LNCAP (cell line): ENCODE results near the gene DPM2.

ENCODE experiments used
- TF ChIP-seq, protein P1 (sequence below): fragments of 450-650 bp; IDR thresholded peaks from 2 replicates; pipeline ENCODE4 v1.5.1; 2017; ENCODE audit warnings: mild to moderate bottlenecking

The DPM2 gene

DNA sequence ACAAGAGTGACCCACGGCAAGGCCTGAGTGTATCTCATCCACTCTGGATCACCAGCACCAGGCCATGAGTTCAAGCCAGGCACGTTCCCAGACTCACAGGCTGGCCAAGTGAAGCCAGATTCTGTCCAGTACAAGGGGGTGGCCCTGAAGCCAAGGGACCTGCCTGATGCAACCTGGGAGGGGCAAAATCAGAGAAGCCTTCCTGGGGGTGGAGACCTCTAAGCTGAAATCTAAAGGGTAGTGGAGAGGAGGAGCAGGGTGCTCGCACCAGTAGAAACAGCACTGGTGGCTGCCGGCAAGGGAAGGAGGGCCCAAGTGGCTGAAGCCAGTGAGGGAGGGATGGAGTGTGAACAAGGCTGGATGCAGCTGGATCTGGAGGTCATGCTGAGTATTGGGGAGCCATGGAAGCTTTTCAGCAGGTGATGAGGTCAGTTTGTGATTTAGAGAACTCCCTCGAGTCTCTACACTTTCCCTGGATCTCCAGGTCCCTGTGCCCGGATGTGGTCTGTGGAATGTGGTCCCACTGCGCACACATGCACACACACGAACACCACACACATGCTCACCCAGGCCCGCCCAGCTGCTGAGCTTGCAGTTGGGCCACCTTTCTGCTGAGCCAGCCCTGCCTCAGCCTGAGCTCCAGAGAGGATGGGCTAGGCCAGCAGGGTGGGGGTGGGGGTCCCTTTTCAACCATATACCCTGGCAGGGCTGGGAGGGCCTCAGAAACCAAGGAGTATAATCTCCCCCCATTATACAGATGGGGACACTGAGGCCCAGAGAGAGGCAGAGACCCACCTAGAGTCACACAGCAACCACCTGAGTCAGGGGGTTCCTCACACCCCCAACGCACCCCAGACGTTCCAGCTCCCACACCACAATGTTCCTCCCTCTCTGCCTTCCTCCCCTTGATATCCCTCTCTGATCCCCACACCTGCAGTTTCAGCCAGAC, 8.7 kb downstream of the DPM2 start:
- TF ChIP-seq, protein P1, sequence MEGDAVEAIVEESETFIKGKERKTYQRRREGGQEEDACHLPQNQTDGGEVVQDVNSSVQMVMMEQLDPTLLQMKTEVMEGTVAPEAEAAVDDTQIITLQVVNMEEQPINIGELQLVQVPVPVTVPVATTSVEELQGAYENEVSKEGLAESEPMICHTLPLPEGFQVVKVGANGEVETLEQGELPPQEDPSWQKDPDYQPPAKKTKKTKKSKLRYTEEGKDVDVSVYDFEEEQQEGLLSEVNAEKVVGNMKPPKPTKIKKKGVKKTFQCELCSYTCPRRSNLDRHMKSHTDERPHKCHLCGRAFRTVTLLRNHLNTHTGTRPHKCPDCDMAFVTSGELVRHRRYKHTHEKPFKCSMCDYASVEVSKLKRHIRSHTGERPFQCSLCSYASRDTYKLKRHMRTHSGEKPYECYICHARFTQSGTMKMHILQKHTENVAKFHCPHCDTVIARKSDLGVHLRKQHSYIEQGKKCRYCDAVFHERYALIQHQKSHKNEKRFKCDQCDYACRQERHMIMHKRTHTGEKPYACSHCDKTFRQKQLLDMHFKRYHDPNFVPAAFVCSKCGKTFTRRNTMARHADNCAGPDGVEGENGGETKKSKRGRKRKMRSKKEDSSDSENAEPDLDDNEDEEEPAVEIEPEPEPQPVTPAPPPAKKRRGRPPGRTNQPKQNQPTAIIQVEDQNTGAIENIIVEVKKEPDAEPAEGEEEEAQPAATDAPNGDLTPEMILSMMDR: no peak

DNA sequence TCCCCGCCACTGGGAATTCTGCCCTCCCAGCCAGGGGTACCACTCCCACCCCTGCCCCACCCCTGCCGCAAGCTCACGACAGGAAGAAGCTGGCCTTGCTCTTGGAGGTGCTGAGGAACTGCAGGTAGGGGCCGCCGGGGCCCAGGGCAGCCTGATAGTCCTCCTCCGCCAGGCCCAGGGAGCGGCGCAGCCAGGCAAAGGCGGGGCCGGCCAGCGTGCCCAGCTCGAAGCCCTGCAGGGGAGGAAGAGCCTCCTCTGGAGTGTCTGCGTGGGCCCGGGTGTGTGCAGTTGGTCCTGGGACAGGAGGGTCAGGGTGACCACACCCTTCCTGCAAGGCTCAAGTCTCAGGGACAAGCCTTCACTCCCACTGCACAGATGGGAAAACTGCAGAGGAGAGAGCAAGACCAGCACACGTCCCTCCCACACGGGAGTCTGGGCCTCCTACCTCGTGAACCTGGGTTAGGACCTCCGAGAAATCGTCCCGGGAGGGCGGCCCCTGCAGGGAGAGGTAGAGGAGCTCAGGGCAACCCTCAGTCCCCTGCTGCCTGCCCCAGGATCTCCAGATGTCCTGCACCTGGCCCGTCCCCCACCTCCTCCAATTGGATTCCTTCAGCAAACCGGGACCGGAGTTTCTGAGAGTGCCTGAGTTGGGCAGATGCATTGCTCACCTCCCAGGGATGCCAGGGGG, 9.5 kb downstream of the DPM2 start:
- TF ChIP-seq, protein P1: no peak

DNA sequence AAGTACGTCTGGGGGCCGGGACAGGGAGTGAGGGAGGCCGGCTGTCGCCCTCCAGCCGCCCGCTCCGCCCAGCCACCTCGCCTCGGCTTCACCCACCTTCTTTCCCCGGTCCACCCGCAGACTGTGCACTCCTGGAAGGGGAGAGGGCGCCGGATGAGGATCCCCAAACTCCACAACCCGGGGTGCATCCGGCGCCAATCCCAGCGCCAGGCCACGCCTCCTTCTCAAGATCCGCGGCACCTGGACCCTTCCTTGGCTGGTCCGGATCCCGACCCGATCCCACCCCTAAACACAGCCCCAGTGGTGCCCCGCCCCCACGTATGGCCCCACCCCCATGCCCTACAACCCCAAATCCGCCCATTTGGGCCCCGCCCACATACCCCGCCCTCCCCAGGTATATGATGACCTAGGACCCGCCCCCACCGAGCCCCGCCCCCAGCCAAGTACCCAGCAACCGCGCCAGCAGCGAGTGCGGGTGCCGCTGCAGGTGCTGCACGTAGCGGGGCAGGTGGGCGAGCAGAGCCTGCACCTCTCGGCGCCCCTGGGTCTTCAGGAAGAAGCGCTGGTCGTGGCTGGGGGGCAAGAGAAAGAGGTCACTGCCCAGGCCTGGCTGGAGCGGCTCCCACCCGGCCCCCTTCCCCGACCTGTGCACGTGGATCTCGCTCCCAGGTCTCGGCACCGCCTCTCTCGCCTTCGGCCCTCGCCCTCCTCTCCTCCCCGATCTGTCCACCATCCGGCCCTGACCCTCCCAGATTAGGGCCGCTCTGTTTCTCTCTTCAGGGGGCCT, 10.3 kb downstream of the DPM2 start:
- TF ChIP-seq, protein P1: no peak

DNA sequence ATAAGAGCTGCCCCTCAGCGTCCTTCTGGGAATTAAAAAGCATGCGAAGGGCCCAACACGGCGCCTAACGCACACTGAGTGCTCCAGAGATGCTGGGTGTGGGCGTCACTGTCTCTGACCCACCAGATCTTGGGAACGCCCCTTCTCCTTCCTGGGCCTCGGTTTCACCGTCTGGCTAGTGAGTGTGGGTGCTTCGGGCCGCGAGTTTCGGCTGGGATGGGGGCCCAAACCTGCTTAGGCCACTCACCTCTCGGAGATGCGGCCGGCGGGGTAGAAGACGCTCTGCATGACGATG, 10.8 kb downstream of the DPM2 start:
- TF ChIP-seq, protein P1: no peak

DNA sequence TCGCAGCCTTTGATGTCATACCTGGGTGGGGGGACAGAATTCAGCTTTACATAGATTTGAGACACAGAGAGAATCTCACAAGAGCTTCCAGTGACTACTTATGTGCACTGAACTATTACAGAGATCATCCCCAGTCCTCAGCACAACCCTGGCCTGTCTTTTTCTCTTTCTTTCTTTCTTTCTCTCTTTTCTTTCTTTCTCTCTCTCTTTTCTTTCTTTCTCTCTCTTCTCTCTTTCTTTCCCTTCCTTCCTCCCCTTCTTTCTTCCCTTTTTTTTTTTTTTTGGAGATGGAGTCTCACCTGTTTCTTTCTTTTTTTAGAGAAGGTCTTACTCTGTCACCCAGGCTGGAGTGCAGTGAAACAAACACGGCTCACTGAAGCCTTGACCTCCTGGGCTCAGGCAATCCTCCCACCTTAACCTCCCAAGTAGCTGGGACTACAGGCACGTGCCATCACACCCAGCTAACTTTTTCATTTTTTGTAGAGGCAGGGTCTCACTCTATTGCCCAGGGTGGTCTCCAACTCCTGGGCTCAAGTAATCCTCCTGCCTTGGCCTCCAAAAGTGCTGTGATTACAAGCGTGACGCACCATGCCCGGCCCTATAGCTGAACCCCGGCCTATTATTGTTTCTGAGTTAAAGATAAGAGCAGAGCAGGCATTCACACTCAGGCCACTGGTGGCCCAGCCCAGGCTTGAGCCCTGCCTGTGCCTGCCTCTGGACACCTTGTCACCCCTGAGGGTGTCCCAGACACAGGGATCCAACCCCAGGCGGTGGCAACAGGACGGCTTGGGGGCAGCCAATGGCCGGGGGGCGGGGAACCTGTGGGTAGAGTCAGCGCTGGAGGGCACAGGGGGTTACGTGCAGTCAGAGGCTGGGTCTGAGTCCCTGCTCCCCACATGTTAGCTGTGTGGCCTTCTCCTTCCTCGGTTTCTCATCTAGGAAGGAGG, 11.4 kb downstream of the DPM2 start:
- TF ChIP-seq, protein P1: no peak

DNA sequence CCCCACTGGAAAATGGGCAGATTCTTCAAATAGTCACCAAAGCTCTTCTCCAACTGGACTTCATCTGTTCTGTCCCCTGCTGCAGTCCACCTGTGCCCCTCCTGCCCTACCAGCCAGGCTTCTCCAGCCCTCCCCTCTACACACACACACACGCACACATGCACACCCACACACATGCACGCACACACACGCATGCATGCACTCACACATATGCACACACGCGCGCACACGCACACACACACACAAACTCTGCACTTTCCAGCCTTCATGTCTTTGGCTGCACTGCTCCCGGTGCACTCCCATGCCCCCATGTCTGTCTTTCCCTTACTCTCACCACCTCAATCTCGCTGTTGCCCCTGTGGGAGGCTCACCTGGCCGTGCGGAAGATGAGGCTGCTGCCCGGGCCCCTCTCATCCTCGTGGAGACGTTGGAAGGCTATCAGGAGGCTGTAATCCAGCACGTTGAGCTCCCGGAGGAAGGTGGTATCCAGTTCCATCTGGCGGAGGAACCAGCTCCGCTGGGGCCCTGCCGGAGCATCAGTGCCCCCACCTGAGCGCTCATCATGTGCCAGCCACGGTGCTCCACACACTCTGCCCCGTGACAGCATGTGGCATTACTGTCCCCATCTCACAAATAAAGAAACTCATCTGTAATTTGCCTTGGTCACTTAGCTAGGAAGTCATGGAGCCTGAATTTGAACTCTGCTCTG, 12.8 kb downstream of the DPM2 start:
- TF ChIP-seq, protein P1: no peak
